ENCODE measurements around the gene PLPP4.

DNA sequence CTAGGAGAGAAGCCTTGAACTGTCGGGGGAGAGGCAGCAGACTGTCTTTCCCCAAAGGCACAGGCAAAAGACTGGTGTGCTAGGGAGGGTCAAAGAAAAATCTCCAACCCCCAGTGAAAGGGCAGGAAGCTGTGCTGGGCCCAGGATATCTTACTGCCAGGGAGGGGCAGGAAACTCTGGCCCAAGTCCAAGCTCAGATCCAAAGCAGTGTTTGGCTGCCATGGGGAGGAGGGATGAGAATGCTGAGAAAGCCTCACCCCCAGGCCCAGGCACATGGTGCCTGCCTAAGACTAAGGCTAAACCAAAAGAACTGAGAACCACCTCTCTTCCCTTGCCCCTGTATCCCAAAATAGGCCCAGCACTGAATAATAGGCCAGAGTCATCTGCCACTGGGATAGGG, 171.2 kb downstream of the PLPP4 start:
- TF ChIP-seq, protein P1, sequence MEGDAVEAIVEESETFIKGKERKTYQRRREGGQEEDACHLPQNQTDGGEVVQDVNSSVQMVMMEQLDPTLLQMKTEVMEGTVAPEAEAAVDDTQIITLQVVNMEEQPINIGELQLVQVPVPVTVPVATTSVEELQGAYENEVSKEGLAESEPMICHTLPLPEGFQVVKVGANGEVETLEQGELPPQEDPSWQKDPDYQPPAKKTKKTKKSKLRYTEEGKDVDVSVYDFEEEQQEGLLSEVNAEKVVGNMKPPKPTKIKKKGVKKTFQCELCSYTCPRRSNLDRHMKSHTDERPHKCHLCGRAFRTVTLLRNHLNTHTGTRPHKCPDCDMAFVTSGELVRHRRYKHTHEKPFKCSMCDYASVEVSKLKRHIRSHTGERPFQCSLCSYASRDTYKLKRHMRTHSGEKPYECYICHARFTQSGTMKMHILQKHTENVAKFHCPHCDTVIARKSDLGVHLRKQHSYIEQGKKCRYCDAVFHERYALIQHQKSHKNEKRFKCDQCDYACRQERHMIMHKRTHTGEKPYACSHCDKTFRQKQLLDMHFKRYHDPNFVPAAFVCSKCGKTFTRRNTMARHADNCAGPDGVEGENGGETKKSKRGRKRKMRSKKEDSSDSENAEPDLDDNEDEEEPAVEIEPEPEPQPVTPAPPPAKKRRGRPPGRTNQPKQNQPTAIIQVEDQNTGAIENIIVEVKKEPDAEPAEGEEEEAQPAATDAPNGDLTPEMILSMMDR (conservative IDR thresholded peaks at IDR 0.05; ENCODE audit: low read depth, low read length): no peak
- no peak for TF ChIP-seq EZH2 (IDR thresholded peaks at IDR 0.05; ENCODE audit: low read length, unreplicated experiment)

All from PC-3 (cell line).